CD8-positive, alpha-beta memory T cell (primary cell): ENCODE results near the gene KCNIP3. TPM values are rescaled to one million over a fixed set of nuclear protein-coding genes. Genes with fewer than 3 reads are reported as not detected.

Source experiments
- CTCF ChIA-PET: fragments of 350-600 bp; sonication (Branson Sonifier 250); formaldehyde crosslinking; loops from one replicate; lab custom pipeline; 2021; ENCODE audit warnings: antibody characterized with exemption; lab: Charles Lee
- POLR2A ChIA-PET: fragments of 350-600 bp; sonication (Branson Sonifier 250); formaldehyde crosslinking; loops from one replicate; lab custom pipeline; 2021; ENCODE audit warnings: antibody characterized with exemption; lab: Charles Lee
- DNase-seq, 5 donors: peaks; one replicate each; pipeline versions ENCODE4 v3.0.0 to v3.0.0-alpha.2; 2020 to 2022; ENCODE audit warnings: mixed read lengths in 1 of 5
- H3K27ac ChIP-seq: one replicate; pipeline ENCODE4 v1.7.0; 2013; ENCODE audit warnings: low read depth, mild to moderate bottlenecking, low read length, moderate library complexity
- H3K27me3 ChIP-seq: 2 replicates; pipeline ENCODE4 v1.7.0; 2013; ENCODE audit warnings: low read length, mild to moderate bottlenecking; ENCODE audit not compliant: insufficient read depth, poor library complexity, severe bottlenecking
- H3K36me3 ChIP-seq: 2 replicates; pipeline ENCODE4 v1.7.0; 2013; ENCODE audit warnings: mild to moderate bottlenecking, low read length, moderate library complexity; ENCODE audit not compliant: insufficient read depth
- H3K4me1 ChIP-seq: 2 replicates; pipeline ENCODE4 v1.7.0; 2013; ENCODE audit warnings: mild to moderate bottlenecking, low read length, moderate library complexity; ENCODE audit not compliant: insufficient read depth
- H3K4me3 ChIP-seq: 2 replicates; pipeline ENCODE4 v1.7.0; 2013; ENCODE audit warnings: mild to moderate bottlenecking, low read length
- H3K9me3 ChIP-seq: 2 replicates; pipeline ENCODE4 v1.7.0; 2013; ENCODE audit warnings: mild to moderate bottlenecking, low read length
- H3K27ac Mint-ChIP-seq, 8 donors: one replicate each; pipeline ENCODE4 v1.8.0; 2020 to 2021; ENCODE audit warnings: mixed read lengths in 8 of 8, mild to moderate bottlenecking in 6 of 8, inconsistent platforms in 3 of 8, moderate library complexity in 3 of 8
- H3K27me3 Mint-ChIP-seq, 2 donors: one replicate each; pipeline ENCODE4 v1.8.0; 2020 to 2021; ENCODE audit warnings: mixed read lengths in 2 of 2, mild to moderate bottlenecking in 1 of 2, moderate library complexity in 1 of 2
- H3K36me3 Mint-ChIP-seq, 3 donors: one replicate each; pipeline ENCODE4 v1.8.0; 2020 to 2021; ENCODE audit warnings: mixed read lengths in 3 of 3, inconsistent platforms in 1 of 3, mild to moderate bottlenecking in 1 of 3
- H3K4me1 Mint-ChIP-seq, 3 donors: one replicate each; pipeline ENCODE4 v1.8.0; 2020 to 2021; ENCODE audit warnings: mixed read lengths in 3 of 3, inconsistent platforms in 1 of 3, mild to moderate bottlenecking in 1 of 3
- H3K4me3 Mint-ChIP-seq, 7 donors: one replicate each; pipeline ENCODE4 v1.8.0; 2020 to 2021; ENCODE audit warnings: mixed read lengths in 7 of 7, mild to moderate bottlenecking in 6 of 7, moderate library complexity in 4 of 7, inconsistent platforms in 2 of 7
- H3K9me3 Mint-ChIP-seq, 5 donors: one replicate each; pipeline ENCODE4 v1.8.0; 2020 to 2022; ENCODE audit warnings: mixed read lengths in 5 of 5, mild to moderate bottlenecking in 3 of 5, moderate library complexity in 2 of 5, inconsistent platforms in 1 of 5
- polyA plus RNA-seq: library from polyadenylated mRNA; unstranded; fragments of 300-500 nt; fragmentation: Illumina TruSeq; gene quantifications from one replicate; pipeline ENCODE4 v1.2.3, GENCODE V29; 2021
- total RNA-seq, 2 experiments: library from RNA; stranded (reverse); gene quantifications; one replicate each; pipeline ENCODE4 v1.2.3, GENCODE V29; 2021

KCNIP3 gene
- not detected for total RNA-seq
- not detected for polyA plus RNA-seq

DNA sequence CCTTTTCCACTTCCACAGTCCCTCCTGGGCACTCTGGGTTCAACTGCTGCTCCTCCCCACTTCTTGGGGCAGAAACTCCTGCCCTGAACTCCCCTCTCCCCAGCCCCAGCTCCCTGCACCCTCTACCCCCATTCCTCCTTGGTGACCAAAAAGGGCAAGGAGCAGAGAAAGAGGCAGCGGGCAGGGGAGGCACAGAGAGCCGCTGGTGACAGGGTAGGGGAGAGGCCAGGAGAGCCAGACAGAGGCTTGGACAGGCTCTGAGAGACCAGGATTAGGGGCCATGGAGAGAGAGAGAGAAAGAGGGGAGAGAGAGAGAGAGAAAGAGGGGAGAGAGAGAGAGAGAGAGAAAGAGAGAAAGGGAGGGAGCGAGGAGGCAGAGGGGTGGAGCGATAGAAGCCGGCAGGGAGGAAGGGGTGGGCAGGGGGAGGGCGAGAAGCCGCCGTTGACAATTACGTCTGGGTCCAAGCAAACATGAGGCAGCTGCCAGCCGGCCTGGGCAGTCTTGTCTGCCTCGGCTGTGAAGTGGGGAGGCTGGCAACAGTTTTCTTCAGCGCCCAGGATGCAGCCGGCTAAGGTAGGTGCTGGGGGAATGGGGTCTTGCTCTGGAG, at the start of gene KCNIP3:
KCNIP3 (plus strand) TSS at position 468 of the 608 bp plus-strand sequence; CDS start at position 560, 92 bp downstream.
- Histone ChIP-seq H3K4me1 (no peaks in the 10 kb centered on the region), H3K27ac (no peak within 1 kb of the TSS), H3K36me3 (no peaks in the 10 kb centered on the region), H3K4me3 (no peak within 1 kb of the TSS), H3K9me3 (no peaks in the 10 kb centered on the region), H3K27me3 (no peaks in the 10 kb centered on the region)
- no peak for DNase-seq
- Mint-ChIP-seq H3K9me3 (peaks cover 0 to 4% (median 2%) of the 10 kb centered on the region in 5 donors), H3K27ac (peak within 1 kb of the TSS in 1 of 8 donors; percentile 61), H3K36me3 (no peaks in the 10 kb centered on the region), H3K4me1 (no peaks in the 10 kb centered on the region), H3K27me3 (peaks cover 7 to 8% of the 10 kb centered on the region in 2 donors), H3K4me3 (no peak within 1 kb of the TSS)
- POLR2A ChIA-PET = no interaction called here
- CTCF ChIA-PET = no interaction called here

DNA sequence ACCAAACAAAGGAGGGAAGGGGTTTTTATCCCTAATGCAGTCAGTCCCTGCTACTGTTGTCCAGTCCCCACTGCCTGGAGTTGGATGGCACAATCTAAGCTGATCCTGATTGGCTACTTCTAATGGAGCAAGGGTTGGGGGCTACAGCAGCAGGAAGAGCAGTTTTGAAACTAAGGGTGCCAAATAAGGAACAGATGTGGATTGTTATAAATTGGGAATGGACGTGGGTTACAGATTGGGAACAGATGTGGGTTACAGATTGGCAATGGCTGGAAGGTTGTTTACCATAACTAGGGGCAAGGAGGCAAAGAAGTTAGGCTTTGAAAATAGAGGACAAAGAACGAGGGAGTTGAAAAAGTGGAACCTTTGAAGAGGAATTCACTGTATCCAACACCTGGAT, 38.9 kb upstream of the KCNIP3 start:
- no peak for DNase-seq
- no peaks in the 10 kb centered on the region for H3K27me3 ChIP-seq
- no peaks in the 10 kb centered on the region for H3K36me3 ChIP-seq
- CTCF ChIA-PET = no interaction called here
- H3K36me3 Mint-ChIP-seq = peaks cover 0 to 15% (median 0%) of the 10 kb centered on the region in 3 donors
- POLR2A ChIA-PET = no interaction called here
- H3K4me1 Mint-ChIP-seq = no peaks in the 10 kb centered on the region
- no peak overlapping the region for H3K4me3 Mint-ChIP-seq
- peaks cover 8 to 11% of the 10 kb centered on the region in 2 donors for H3K27me3 Mint-ChIP-seq
- peaks cover 6 to 62% (median 35%) of the 10 kb centered on the region in 5 donors for H3K9me3 Mint-ChIP-seq
- no peak overlapping the region for H3K27ac ChIP-seq
- H3K4me3 ChIP-seq = no peak overlapping the region
- H3K27ac Mint-ChIP-seq = no peak overlapping the region
- no peaks in the 10 kb centered on the region for H3K9me3 ChIP-seq
- no peaks in the 10 kb centered on the region for H3K4me1 ChIP-seq

DNA sequence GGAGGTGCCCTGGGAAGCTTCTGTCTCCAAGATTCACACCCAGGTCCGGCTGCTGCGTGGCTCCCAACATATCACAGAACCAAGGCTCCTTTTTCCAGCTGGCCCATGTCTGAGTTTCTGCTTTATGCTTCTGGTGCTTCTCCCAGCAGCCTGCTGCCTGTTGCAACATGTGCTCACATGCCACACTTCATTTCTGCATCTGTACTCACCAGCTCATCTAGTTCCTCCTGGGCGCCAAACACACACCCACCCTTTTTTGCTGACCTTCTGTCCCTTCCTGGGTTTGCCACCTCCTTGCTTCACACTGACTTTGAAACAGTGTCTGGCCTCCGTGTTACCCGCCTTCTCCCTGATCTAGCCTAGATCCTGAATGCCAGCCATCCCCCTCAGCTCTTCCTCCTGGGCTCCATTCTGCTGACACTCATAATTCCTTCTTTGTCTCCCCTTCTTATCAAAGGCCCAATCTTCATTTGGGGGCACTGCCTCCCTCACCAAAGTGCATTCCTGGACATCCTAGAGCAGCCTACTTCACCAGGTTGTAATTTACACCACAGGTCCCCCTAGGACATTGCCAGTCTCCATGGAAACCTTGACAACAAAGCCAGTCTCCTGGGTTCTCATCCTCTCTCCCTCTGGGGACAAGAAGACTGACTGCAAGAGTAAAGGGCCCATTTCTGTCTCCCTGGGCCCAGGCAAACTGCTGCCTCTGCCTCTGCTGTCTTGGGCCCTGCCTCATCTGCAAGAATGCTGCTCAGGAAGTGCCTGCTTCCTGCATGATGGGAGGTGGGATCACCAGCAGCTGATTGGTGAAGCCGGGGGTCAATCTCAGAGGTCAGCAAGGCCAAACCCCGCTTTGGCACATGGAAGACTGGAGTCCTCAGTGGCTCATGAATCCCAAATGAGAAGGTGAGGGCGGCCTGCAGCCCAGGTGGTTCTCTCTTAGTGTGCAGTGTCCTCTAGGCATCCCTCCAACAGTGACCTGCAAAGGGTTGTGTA, 36.8 kb upstream of the KCNIP3 start:
- Mint-ChIP-seq H3K27ac (no peak overlapping the region), H3K4me3 (peak overlapping the region in 1 of 7 donors; percentile 61), H3K4me1 (no peaks in the 10 kb centered on the region), H3K36me3 (peaks cover 0 to 15% (median 0%) of the 10 kb centered on the region in 3 donors), H3K9me3 (peaks cover 6 to 44% (median 27%) of the 10 kb centered on the region in 5 donors), H3K27me3 (peaks cover 8 to 11% of the 10 kb centered on the region in 2 donors)
- H3K27me3 ChIP-seq = no peaks in the 10 kb centered on the region
- no peak overlapping the region for H3K4me3 ChIP-seq
- no peaks in the 10 kb centered on the region for H3K9me3 ChIP-seq
- H3K27ac ChIP-seq = no peak overlapping the region
- ChIA-PET POLR2A (no interaction called here), CTCF (no interaction called here)
- H3K36me3 ChIP-seq = no peaks in the 10 kb centered on the region
- H3K4me1 ChIP-seq = no peaks in the 10 kb centered on the region
- DNase-seq = no peak

DNA sequence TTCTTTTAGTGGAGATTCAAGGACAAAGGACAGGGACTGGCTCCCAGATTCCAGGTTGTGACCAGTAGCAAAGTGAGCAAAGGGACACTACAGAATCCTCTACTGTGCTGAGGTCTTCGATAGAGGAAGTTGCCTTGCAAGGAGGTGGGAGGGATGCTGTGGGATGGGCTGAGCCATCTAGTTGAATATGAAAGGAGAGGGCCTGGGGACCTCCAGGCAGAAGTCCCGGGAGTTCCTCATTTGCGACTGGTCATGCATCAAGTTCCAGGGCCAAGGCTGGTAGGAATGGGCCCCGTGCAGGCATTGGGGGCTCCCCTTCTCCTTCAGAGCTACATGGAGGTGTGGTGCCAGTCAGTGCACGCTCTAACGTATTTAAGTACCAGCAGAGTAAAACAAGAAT, 35.5 kb upstream of the KCNIP3 start:
- H3K36me3 Mint-ChIP-seq = peaks cover 0 to 15% (median 0%) of the 10 kb centered on the region in 3 donors
- no peak for DNase-seq
- no peak overlapping the region for H3K27ac ChIP-seq
- H3K4me1 Mint-ChIP-seq = no peaks in the 10 kb centered on the region
- ChIA-PET POLR2A (no interaction called here), CTCF (no interaction called here)
- H3K9me3 ChIP-seq = no peaks in the 10 kb centered on the region
- peaks cover 2 to 35% (median 23%) of the 10 kb centered on the region in 5 donors for H3K9me3 Mint-ChIP-seq
- H3K27ac Mint-ChIP-seq = no peak overlapping the region
- no peak overlapping the region for H3K4me3 Mint-ChIP-seq
- H3K36me3 ChIP-seq = no peaks in the 10 kb centered on the region
- no peaks in the 10 kb centered on the region for H3K27me3 ChIP-seq
- H3K4me1 ChIP-seq = no peaks in the 10 kb centered on the region
- H3K4me3 ChIP-seq = no peak overlapping the region
- H3K27me3 Mint-ChIP-seq = peaks cover 11% of the 10 kb centered on the region in 2 donors

DNA sequence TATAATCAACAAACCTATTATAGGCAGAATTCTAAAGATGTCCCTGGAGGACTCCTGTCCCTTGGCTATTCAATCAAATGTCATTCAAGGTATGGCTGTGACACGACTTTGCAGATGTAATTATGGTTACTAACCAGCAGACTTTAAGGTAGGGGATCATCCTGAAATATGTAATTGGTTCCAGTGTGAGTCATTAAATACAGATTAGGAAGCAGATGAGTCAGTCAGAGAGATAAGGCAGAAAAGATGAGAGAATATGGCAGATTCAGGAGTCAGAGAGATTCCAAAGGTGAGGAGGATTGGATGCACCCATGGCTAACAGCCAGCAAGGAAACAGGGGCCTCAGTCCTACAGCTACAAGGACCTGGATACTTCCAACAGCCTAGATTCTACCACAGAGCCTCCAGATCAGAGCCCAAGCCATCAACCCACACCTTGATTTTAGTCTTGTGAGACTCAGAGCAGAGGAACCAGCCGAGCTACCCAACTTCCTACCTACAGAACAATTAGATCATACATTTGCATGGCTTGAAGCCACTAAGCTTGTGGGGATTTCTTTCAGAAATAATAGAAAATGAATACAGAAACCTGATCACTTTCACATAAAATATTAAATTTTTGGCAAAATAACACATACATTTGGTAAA, 34.1 kb upstream of the KCNIP3 start:
- H3K36me3 Mint-ChIP-seq = peaks cover 0 to 15% (median 0%) of the 10 kb centered on the region in 3 donors
- peaks cover 0 to 27% (median 18%) of the 10 kb centered on the region in 5 donors for H3K9me3 Mint-ChIP-seq
- H3K4me1 Mint-ChIP-seq = no peaks in the 10 kb centered on the region
- no peak overlapping the region for H3K4me3 Mint-ChIP-seq
- POLR2A ChIA-PET = no interaction called here
- H3K27me3 Mint-ChIP-seq = peaks cover 11% of the 10 kb centered on the region in 2 donors
- Histone ChIP-seq H3K27me3 (no peaks in the 10 kb centered on the region), H3K4me1 (no peaks in the 10 kb centered on the region), H3K27ac (no peak overlapping the region), H3K9me3 (no peaks in the 10 kb centered on the region), H3K4me3 (no peak overlapping the region), H3K36me3 (no peaks in the 10 kb centered on the region)
- no peak for DNase-seq
- CTCF ChIA-PET = no interaction called here
- H3K27ac Mint-ChIP-seq = peak overlapping the region in 1 of 8 donors; percentile 8

DNA sequence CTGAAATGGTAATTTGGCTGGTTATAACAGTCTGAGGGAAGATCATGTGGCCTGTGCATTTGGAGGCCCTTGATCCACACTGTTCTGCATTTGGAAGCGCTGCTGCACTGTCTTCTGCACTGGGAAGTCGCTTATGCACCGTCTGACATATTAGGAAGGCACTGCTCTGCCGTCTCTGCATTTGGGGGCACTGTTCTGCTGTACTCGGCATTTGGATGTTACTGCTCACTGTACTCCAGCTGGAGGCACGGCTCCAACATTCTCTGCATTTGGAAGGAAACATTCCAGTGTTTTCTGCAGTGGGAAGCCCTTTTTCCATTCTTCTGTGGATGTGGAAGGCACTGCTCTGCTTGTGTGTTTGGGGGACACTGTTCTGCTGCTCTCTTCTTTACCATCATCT, 32.5 kb upstream of the KCNIP3 start:
- peaks cover 0 to 7% (median 0%) of the 10 kb centered on the region in 3 donors for H3K36me3 Mint-ChIP-seq
- no peak for DNase-seq
- H3K4me3 Mint-ChIP-seq = no peak overlapping the region

DNA sequence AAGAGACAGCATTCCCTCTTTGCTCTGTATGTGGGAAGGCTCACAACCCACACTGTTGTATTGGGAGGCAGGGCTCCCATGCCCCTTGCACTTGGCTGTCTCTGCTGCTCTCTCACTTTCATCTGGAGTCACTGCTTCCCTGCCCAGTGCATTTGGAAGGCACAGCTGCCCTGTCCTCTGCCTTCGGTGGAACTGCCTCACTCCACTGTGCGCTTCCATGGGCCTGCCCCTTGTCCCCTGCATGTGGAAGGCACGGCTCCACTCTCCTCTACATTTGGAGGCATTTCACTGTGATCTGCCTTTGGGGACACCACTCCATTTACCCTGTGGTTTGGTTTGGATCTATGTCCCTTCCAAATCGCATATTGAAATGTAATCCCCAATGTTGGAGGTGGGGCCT, 32.0 kb upstream of the KCNIP3 start:
- Mint-ChIP-seq H3K27ac (no peak overlapping the region), H3K9me3 (peaks cover 0 to 7% (median 6%) of the 10 kb centered on the region in 5 donors), H3K27me3 (peaks cover 5 to 7% of the 10 kb centered on the region in 2 donors), H3K36me3 (peaks cover 0 to 5% (median 0%) of the 10 kb centered on the region in 3 donors), H3K4me3 (no peak overlapping the region), H3K4me1 (no peaks in the 10 kb centered on the region)
- POLR2A ChIA-PET = no interaction called here
- Histone ChIP-seq H3K9me3 (no peaks in the 10 kb centered on the region), H3K27ac (no peak overlapping the region), H3K36me3 (no peaks in the 10 kb centered on the region), H3K4me3 (no peak overlapping the region), H3K4me1 (no peaks in the 10 kb centered on the region), H3K27me3 (no peaks in the 10 kb centered on the region)
- CTCF ChIA-PET = no interaction called here
- no peak for DNase-seq

More for the DNA sequence above, 32.5 kb upstream of the KCNIP3 start:
- Mint-ChIP-seq H3K27me3 (peaks cover 7 to 9% of the 10 kb centered on the region in 2 donors), H3K27ac (peak overlapping the region in 1 of 8 donors; percentile 13), H3K9me3 (peaks cover 0 to 11% (median 7%) of the 10 kb centered on the region in 5 donors), H3K4me1 (no peaks in the 10 kb centered on the region)
- H3K9me3 ChIP-seq = no peaks in the 10 kb centered on the region
- no peak overlapping the region for H3K4me3 ChIP-seq
- H3K4me1 ChIP-seq = no peaks in the 10 kb centered on the region
- CTCF ChIA-PET = no interaction called here
- no peak overlapping the region for H3K27ac ChIP-seq
- H3K27me3 ChIP-seq = no peaks in the 10 kb centered on the region
- POLR2A ChIA-PET = no interaction called here
- no peaks in the 10 kb centered on the region for H3K36me3 ChIP-seq
